ENCODE data around the gene PHF23. TPM values are rescaled to one million over a fixed set of nuclear protein-coding genes. Genes with fewer than 3 reads are reported as not detected.

The PHF23 gene
- total and polyA plus RNA-seq, 2 of the 4 experiments (the other 2 are of a cell fraction): 44.8 to 58.5 TPM

GRCh38 chr17:7281074-7281952 lies 42.1 kb upstream of the PHF23 start, which contains the start of gene SLC2A4:
SLC2A4 (plus strand) TSS chr17:7281718; CDS start chr17:7281935, 217 bp downstream.
- Histone ChIP-seq H2BK20ac (ENCODE audit: low read depth, low read length) (no peak within 1 kb of the TSS), H3K9me1 (ENCODE audit: insufficient read depth, low read length) (no peaks in the 10 kb centered on the region), H3K18ac (ENCODE audit: low read depth, low read length) (no peak within 1 kb of the TSS), H4K91ac (ENCODE audit: insufficient read depth, low read depth, low read length) (no peak within 1 kb of the TSS), H2BK15ac (ENCODE audit: low read depth, low read length) (no peak within 1 kb of the TSS), H3K23ac (ENCODE audit: low read depth, low read length) (no peak within 1 kb of the TSS), H2BK120ac (ENCODE audit: low read depth, low read length) (no peak within 1 kb of the TSS), H3K9ac (ENCODE audit: low read depth, low read length) (no peak within 1 kb of the TSS), H3K4me3 (ENCODE audit: insufficient read depth, low read depth, low read length) (peak within 1 kb of the TSS; percentile 33), H3K14ac (replicated peaks; ENCODE audit: low read depth, low read length) (no peak within 1 kb of the TSS), H3K79me1 (ENCODE audit: low read depth in 1 of 2, low read length in 2 of 2) (no peaks in the 10 kb centered on the region), H3K36me3 (ENCODE audit: control insufficient read depth, insufficient read depth, low read length) (no peaks in the 10 kb centered on the region), H3K4me1 (ENCODE audit: control insufficient read depth, insufficient read depth, low read length) (peaks cover 2% of the 10 kb centered on the region; the same call in 1 of the 2 replicates), H3K56ac (ENCODE audit: extremely low read depth, insufficient read depth, low read length) (no peak within 1 kb of the TSS), H3K4me2 (ENCODE audit: low read depth, low read length) (peak within 1 kb of the TSS; percentile 81), H4K5ac (ENCODE audit: low read depth, low read length) (no peak within 1 kb of the TSS), H2AK5ac (ENCODE audit: low read depth, low read length) (no peak within 1 kb of the TSS), H3K27me3 (ENCODE audit: control insufficient read depth, insufficient read depth, low read length) (peaks cover 28% of the 10 kb centered on the region; the same call in 1 of the 2 replicates), H3K4ac (ENCODE audit: low read depth, low read length) (no peak within 1 kb of the TSS), H2BK5ac (ENCODE audit: low read depth, low read length, poor library complexity, severe bottlenecking) (no peak within 1 kb of the TSS), H2AFZ (replicated peaks; ENCODE audit: low read length, poor library complexity) (peak within 1 kb of the TSS; percentile 91), H4K20me1 (ENCODE audit: insufficient read depth, low read length) (no peaks in the 10 kb centered on the region), H4K8ac (ENCODE audit: low read depth in 2 of 2, low read length in 2 of 2) (no peak within 1 kb of the TSS), H3K9me3 (ENCODE audit: control insufficient read depth, insufficient read depth, low read length) (no peaks in the 10 kb centered on the region), H3K27ac (ENCODE audit: insufficient read depth, low read length) (no peak within 1 kb of the TSS), H2AK9ac (replicated peaks; ENCODE audit: low read depth, low read length, poor library complexity) (peak within 1 kb of the TSS; percentile 79)
- 0% methylated on average over 30 of the region's 71 CpGs; no CpG with 5 or more reads in 1 of the 2 experiments for WGBS, 2 experiments (ENCODE audit: extremely low coverage in 2 of 2, insufficient read length in 1 of 2)
- DNase-seq: peak; percentile 90
- intact Hi-C loops (cut with micrococcal nuclease): loop anchor here (2.0 kb wide), 1 partner anchor 307 kb away; no protein-coding TSS in a partner anchor
- POLR2A ChIA-PET (ENCODE audit: unreplicated experiment): no interaction called here
- CTCF ChIA-PET: interaction anchor here (2.7 kb wide), 1 partner anchor 15 kb away, joined by 17 read pairs; no protein-coding TSS in a partner anchor
- dilution Hi-C loops (cut with HindIII; ENCODE audit: low sequenced_read_pairs, unreplicated experiment): no loop called here
- no TSS peak for BruUV-seq (replicated peaks)
- in situ Hi-C loops (cut with MboI; ENCODE audit: low sequenced_read_pairs): no loop called here
- ATAC-seq (ENCODE audit: low read depth): peak; percentile 94
- TF ChIP-seq RFX5 (IDR thresholded peaks at IDR 0.05; ENCODE audit: low read depth, low read length) (no peak), MAZ (IDR thresholded peaks at IDR 0.05; ENCODE audit: borderline replicate concordance, low read depth, low read length) (peak; percentile 45; the same call in 1 of the 2 replicates), CHD1 (IDR thresholded peaks at IDR 0.05; ENCODE audit: low read depth, low read length) (no peak), FOS (IDR thresholded peaks at IDR 0.05; ENCODE audit: low read depth, low read length) (no peak), USF2 (IDR thresholded peaks at IDR 0.05; ENCODE audit: low read depth, low read length) (no peak; the same call in 1 of the 2 replicates), MAFK (IDR thresholded peaks at IDR 0.05; ENCODE audit: low read depth, low read length) (no peak), ELK1 (IDR thresholded peaks at IDR 0.05; ENCODE audit: borderline replicate concordance, low read depth, low read length) (no peak), SMC3 (IDR thresholded peaks at IDR 0.05; ENCODE audit: low read depth, low read length) (no peak), NFE2L2 (IDR thresholded peaks at IDR 0.05; ENCODE audit: low read depth, low read length) (no peak), POLR2A (IDR thresholded peaks at IDR 0.05; ENCODE audit: low read depth, low read length) (peak; percentile 15; the same call in 1 of the 2 replicates), RCOR1 (IDR thresholded peaks at IDR 0.05; ENCODE audit: insufficient replicate concordance, low read length) (no peak), BHLHE40 (IDR thresholded peaks at IDR 0.05; ENCODE audit: low read depth, low read length) (no peak), MXI1 (IDR thresholded peaks at IDR 0.05; ENCODE audit: borderline replicate concordance, low read depth, low read length) (peak; percentile 99), CEBPB (IDR thresholded peaks at IDR 0.05; ENCODE audit: low read depth, low read length) (no peak), RAD21 (IDR thresholded peaks at IDR 0.05; ENCODE audit: low read length) (no peak)

All from IMR-90 (cell line).